ENCODE measurements around the gene ZNF500. TPM values are rescaled to one million over a fixed set of nuclear protein-coding genes. Genes with fewer than 3 reads are reported as not detected.

The ZNF500 gene
- total and polyA plus RNA-seq, 2 of the 4 experiments (the other 2 are of a cell fraction), result 4.5 to 5.9 TPM

- Histone ChIP-seq H2BK15ac (ENCODE audit: low read depth, low read length) (no peak overlapping the region), H3K4ac (ENCODE audit: low read depth, low read length) (no peak overlapping the region), H2BK120ac (ENCODE audit: low read depth, low read length) (no peak overlapping the region), H2BK5ac (ENCODE audit: low read depth, low read length, poor library complexity, severe bottlenecking) (no peak overlapping the region), H4K91ac (ENCODE audit: insufficient read depth, low read depth, low read length) (no peak overlapping the region), H3K4me3 (ENCODE audit: insufficient read depth, low read depth, low read length) (no peak overlapping the region), H2AK5ac (ENCODE audit: low read depth, low read length) (no peak overlapping the region), H3K9me3 (ENCODE audit: control insufficient read depth, insufficient read depth, low read length) (no peaks in the 10 kb centered on the region), H2BK20ac (ENCODE audit: low read depth, low read length) (no peak overlapping the region), H3K9ac (ENCODE audit: low read depth, low read length) (no peak overlapping the region), H3K14ac (replicated peaks; ENCODE audit: low read depth, low read length) (no peak overlapping the region), H3K79me1 (ENCODE audit: low read depth in 1 of 2, low read length in 2 of 2) (peaks cover 0 to 10% of the 10 kb centered on the region in 2 experiments; a peak in 1 of 4 replicates), H4K8ac (ENCODE audit: low read depth in 2 of 2, low read length in 2 of 2) (no peak overlapping the region), H3K23ac (ENCODE audit: low read depth, low read length) (no peak overlapping the region), H3K18ac (ENCODE audit: low read depth, low read length) (no peak overlapping the region), H4K5ac (ENCODE audit: low read depth, low read length) (no peak overlapping the region), H2AK9ac (replicated peaks; ENCODE audit: low read depth, low read length, poor library complexity) (no peak overlapping the region), H3K36me3 (ENCODE audit: control insufficient read depth, insufficient read depth, low read length) (peaks cover 48% of the 10 kb centered on the region), H3K4me1 (ENCODE audit: control insufficient read depth, insufficient read depth, low read length) (no peaks in the 10 kb centered on the region), H2AFZ (replicated peaks; ENCODE audit: low read length, poor library complexity) (no peak overlapping the region), H3K56ac (ENCODE audit: extremely low read depth, insufficient read depth, low read length) (no peak overlapping the region), H3K9me1 (ENCODE audit: insufficient read depth, low read length) (0 out of 2 replicates have a peak, but pooled peaks cover 3% of the 10 kb centered on the region), H3K27me3 (ENCODE audit: control insufficient read depth, insufficient read depth, low read length) (no peaks in the 10 kb centered on the region), H4K20me1 (ENCODE audit: insufficient read depth, low read length) (0 out of 2 replicates have a peak, but pooled peaks cover 3% of the 10 kb centered on the region), H3K27ac (ENCODE audit: insufficient read depth, low read length) (no peak overlapping the region), H3K4me2 (ENCODE audit: low read depth, low read length) (no peak overlapping the region)
- intact Hi-C loops (cut with micrococcal nuclease), result no loop called here
- WGBS, 2 experiments (ENCODE audit: extremely low coverage in 2 of 2, insufficient read length in 1 of 2), result no CpG with 5 or more reads among the region's 7 CpGs
- dilution Hi-C loops (cut with HindIII; ENCODE audit: low sequenced_read_pairs, unreplicated experiment), result no loop called here
- no peak for ATAC-seq (ENCODE audit: low read depth)
- BruUV-seq (replicated peaks), result no TSS peak
- POLR2A ChIA-PET (ENCODE audit: unreplicated experiment), result no interaction called here
- TF ChIP-seq MXI1 (IDR thresholded peaks at IDR 0.05; ENCODE audit: borderline replicate concordance, low read depth, low read length), result no peak
- no peak for TF ChIP-seq MAZ (IDR thresholded peaks at IDR 0.05; ENCODE audit: borderline replicate concordance, low read depth, low read length)
- TF ChIP-seq ELK1 (IDR thresholded peaks at IDR 0.05; ENCODE audit: borderline replicate concordance, low read depth, low read length), result no peak
- TF ChIP-seq RAD21 (IDR thresholded peaks at IDR 0.05; ENCODE audit: low read length), result no peak
- DNase-seq, result no peak
- in situ Hi-C loops (cut with MboI; ENCODE audit: low sequenced_read_pairs), result no loop called here
- CTCF ChIA-PET, result no interaction called here
These were observed 63.1 kb downstream of the ZNF500 start for GRCh38 chr16:4703906-4704305.
